Measurements from ENCODE around the gene FREM1.

Gene FREM1

GRCh38 chr9:14881006-14881405 is 29.2 kb downstream of the FREM1 start:
- Histone ChIP-seq H3K4me1 (no peaks in the 10 kb centered on the region), H3K4me2 (no peak overlapping the region), H3K4me3 (no peak overlapping the region), H3K9ac (no peak overlapping the region), H4K20me1 (no peaks in the 10 kb centered on the region), H3K9me3 (no peaks in the 10 kb centered on the region), H3K27me3 (no peaks in the 10 kb centered on the region), H3K27ac (no peak overlapping the region), H3K36me3 (no peaks in the 10 kb centered on the region)
- no peak for TF ChIP-seq Cebpa-rat (IDR thresholded peaks at IDR 0.05)

GRCh38 chr9:14870090-14870489 is 40.1 kb downstream of the FREM1 start:
- TF ChIP-seq Cebpa-rat (IDR thresholded peaks at IDR 0.05), result no peak
- H3K9me3 ChIP-seq, result no peaks in the 10 kb centered on the region
- no peaks in the 10 kb centered on the region for H4K20me1 ChIP-seq
- H3K9ac ChIP-seq, result no peak overlapping the region
- no peaks in the 10 kb centered on the region for H3K27me3 ChIP-seq
- no peaks in the 10 kb centered on the region for H3K36me3 ChIP-seq
- H3K4me3 ChIP-seq, result no peak overlapping the region
- no peaks in the 10 kb centered on the region for H3K4me1 ChIP-seq
- H3K27ac ChIP-seq, result no peak overlapping the region
- no peak overlapping the region for H3K4me2 ChIP-seq

- Histone ChIP-seq H4K20me1 (no peaks in the 10 kb centered on the region), H3K27me3 (no peaks in the 10 kb centered on the region), H3K4me3 (no peak overlapping the region), H3K9me3 (no peaks in the 10 kb centered on the region), H3K4me1 (no peaks in the 10 kb centered on the region), H3K9ac (no peak overlapping the region), H3K36me3 (no peaks in the 10 kb centered on the region), H3K27ac (no peak overlapping the region), H3K4me2 (no peak overlapping the region)
- TF ChIP-seq Cebpa-rat (IDR thresholded peaks at IDR 0.05), result no peak
These were observed 40.6 kb downstream of the FREM1 start for GRCh38 chr9:14869671-14870070.

DNA sequence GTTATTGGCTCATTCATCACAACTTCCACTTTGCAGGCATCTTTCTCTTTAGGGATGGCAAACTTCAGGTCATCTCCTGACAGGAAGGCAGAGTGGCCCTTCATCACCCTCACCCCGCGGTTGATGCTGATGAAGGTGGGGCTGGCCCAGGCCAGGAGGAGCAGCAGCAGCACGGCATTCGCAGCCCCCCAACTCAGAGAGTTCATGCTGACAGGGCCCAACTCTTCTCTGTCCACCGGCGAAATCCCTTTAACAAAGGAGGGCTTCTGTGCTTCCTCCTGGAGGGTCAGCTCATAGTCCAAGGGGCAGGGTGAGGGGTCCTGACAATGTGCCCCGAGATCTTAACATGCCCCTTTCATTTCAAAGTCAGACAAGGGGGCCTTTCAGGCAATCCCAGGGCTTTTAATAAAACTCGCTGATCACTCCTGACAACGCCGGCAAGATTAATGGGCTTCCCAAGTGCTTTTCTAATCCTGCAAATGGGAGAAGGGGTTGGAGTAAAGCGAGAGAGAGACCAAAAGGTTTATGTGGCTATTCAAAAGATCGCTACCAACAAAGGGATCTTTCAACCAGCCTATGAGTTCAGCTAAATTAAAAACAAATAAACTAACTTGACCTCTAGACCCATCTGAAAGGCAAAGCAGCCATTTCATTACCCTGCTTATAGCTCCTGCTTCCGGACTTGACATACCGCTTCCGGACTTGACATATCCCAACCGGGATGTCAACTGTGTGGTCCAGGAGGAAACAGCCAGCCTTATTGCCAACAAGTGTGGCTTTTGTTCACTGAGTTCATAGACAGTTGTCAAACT is 41.2 kb downstream of the FREM1 start:
- H3K9me3 ChIP-seq, result no peaks in the 10 kb centered on the region
- no peaks in the 10 kb centered on the region for H3K36me3 ChIP-seq
- H3K27ac ChIP-seq, result no peak overlapping the region
- no peak overlapping the region for H3K9ac ChIP-seq
- no peak overlapping the region for H3K4me3 ChIP-seq
- no peaks in the 10 kb centered on the region for H3K27me3 ChIP-seq
- no peak overlapping the region for H3K4me2 ChIP-seq
- H3K4me1 ChIP-seq, result no peaks in the 10 kb centered on the region
- TF ChIP-seq Cebpa-rat (IDR thresholded peaks at IDR 0.05), result no peak
- H4K20me1 ChIP-seq, result no peaks in the 10 kb centered on the region

GRCh38 chr9:14868418-14868771 is 41.8 kb downstream of the FREM1 start:
- no peaks in the 10 kb centered on the region for H3K4me1 ChIP-seq
- no peaks in the 10 kb centered on the region for H4K20me1 ChIP-seq
- no peaks in the 10 kb centered on the region for H3K27me3 ChIP-seq
- H3K36me3 ChIP-seq, result no peaks in the 10 kb centered on the region
- H3K9ac ChIP-seq, result no peak overlapping the region
- TF ChIP-seq Cebpa-rat (IDR thresholded peaks at IDR 0.05), result no peak
- no peak overlapping the region for H3K4me2 ChIP-seq
- H3K27ac ChIP-seq, result no peak overlapping the region
- H3K9me3 ChIP-seq, result no peaks in the 10 kb centered on the region
- no peak overlapping the region for H3K4me3 ChIP-seq

GRCh38 chr9:14866200-14866749 is 44.0 kb downstream of the FREM1 start:
- Histone ChIP-seq H4K20me1 (no peaks in the 10 kb centered on the region), H3K27ac (no peak overlapping the region), H3K4me3 (no peak overlapping the region), H3K27me3 (no peaks in the 10 kb centered on the region), H3K9me3 (no peaks in the 10 kb centered on the region), H3K36me3 (no peaks in the 10 kb centered on the region), H3K9ac (no peak overlapping the region), H3K4me1 (no peaks in the 10 kb centered on the region), H3K4me2 (no peak overlapping the region)
- TF ChIP-seq Cebpa-rat (IDR thresholded peaks at IDR 0.05), result no peak

- no peak for TF ChIP-seq Cebpa-rat (IDR thresholded peaks at IDR 0.05)
- Histone ChIP-seq H3K4me1 (no peaks in the 10 kb centered on the region), H3K27me3 (no peaks in the 10 kb centered on the region), H4K20me1 (no peaks in the 10 kb centered on the region), H3K36me3 (no peaks in the 10 kb centered on the region), H3K27ac (no peak overlapping the region), H3K9ac (no peak overlapping the region), H3K9me3 (no peaks in the 10 kb centered on the region), H3K4me2 (no peak overlapping the region), H3K4me3 (no peak overlapping the region)
These were observed 45.9 kb downstream of the FREM1 start for GRCh38 chr9:14864309-14864708.

GRCh38 chr9:14863402-14863801 is 46.8 kb downstream of the FREM1 start:
- Histone ChIP-seq H3K4me3 (no peak overlapping the region), H3K36me3 (no peaks in the 10 kb centered on the region), H4K20me1 (no peaks in the 10 kb centered on the region), H3K27ac (no peak overlapping the region), H3K4me2 (no peak overlapping the region), H3K4me1 (no peaks in the 10 kb centered on the region), H3K27me3 (no peaks in the 10 kb centered on the region), H3K9me3 (no peaks in the 10 kb centered on the region), H3K9ac (no peak overlapping the region)
- TF ChIP-seq Cebpa-rat (IDR thresholded peaks at IDR 0.05), result no peak

DNA sequence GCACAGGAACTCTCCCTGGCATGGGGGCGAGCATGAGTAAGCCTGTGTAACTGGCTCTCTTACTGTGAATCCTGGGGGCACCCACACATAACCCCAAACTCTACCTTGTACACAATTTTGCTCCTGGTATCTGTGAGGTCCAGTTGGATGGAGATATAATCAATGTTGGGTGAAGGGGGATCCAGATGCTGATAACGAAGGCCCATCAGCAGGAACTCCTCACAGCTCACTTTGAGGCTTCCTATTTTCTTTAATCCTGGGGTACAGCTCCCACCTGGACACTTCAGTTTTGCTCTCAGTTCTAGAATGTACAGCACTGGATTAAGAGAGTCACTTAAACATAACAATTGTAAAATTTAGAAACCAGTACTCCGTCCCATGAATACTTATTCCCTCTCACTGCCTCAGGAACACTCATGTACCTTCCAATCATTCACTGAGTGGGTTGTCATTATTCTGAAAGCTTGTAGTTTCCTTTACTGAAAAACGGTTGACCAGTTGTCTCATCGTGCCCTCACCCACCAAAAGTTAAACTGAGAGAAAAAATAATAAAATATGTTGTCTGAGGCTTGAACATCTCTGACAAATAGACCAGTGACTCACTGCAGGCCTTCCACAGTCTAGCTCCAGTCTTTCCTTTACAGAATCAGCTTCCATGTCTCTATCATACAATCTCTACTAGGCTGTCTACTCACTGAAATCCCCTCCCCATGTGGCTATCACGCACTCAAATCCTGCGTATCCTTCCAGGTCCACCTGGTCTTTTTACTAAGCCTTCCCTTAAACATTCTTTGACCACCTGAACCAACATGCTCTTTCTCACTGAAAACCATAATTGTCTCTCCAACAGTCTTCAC is 52.6 kb downstream of the FREM1 start:
- Histone ChIP-seq H3K9ac (no peak overlapping the region), H3K36me3 (no peaks in the 10 kb centered on the region), H3K4me2 (no peak overlapping the region), H4K20me1 (no peaks in the 10 kb centered on the region), H3K9me3 (no peaks in the 10 kb centered on the region), H3K4me1 (no peaks in the 10 kb centered on the region), H3K27ac (no peak overlapping the region), H3K27me3 (no peaks in the 10 kb centered on the region), H3K4me3 (no peak overlapping the region)
- no peak for TF ChIP-seq Cebpa-rat (IDR thresholded peaks at IDR 0.05)

GRCh38 chr9:14849851-14850250 is 60.4 kb downstream of the FREM1 start:
- H3K4me1 ChIP-seq, result peaks cover 5% of the 10 kb centered on the region
- H3K27me3 ChIP-seq, result no peaks in the 10 kb centered on the region
- H3K36me3 ChIP-seq, result no peaks in the 10 kb centered on the region
- no peak overlapping the region for H3K9ac ChIP-seq
- H3K27ac ChIP-seq, result no peak overlapping the region
- no peak overlapping the region for H3K4me2 ChIP-seq
- H3K4me3 ChIP-seq, result no peak overlapping the region
- TF ChIP-seq Cebpa-rat (IDR thresholded peaks at IDR 0.05), result no peak
- no peaks in the 10 kb centered on the region for H4K20me1 ChIP-seq
- no peaks in the 10 kb centered on the region for H3K9me3 ChIP-seq
